ENCODE measurements around the gene ZNF565.

The ZNF565 gene

GRCh38 chr19:36246006-36246481 lies 31.6 kb upstream of the ZNF565 start:
- peak; percentile 12 for ATAC-seq
- TF ChIP-seq RARB (CRISPR knock-in tag; IDR thresholded peaks at IDR 0.05) (no peak), ZFP3 (CRISPR knock-in tag; IDR thresholded peaks at IDR 0.05) (no peak), ZNF565 (CRISPR knock-in tag; conservative IDR thresholded peaks at IDR 0.05; ENCODE audit: low read depth) (no peak), PPARA (CRISPR knock-in tag; IDR thresholded peaks at IDR 0.05; ENCODE audit: borderline replicate concordance) (no peak), ISL1 (CRISPR knock-in tag; IDR thresholded peaks at IDR 0.05) (no peak), ZNF8 (CRISPR knock-in tag; IDR thresholded peaks at IDR 0.05) (no peak), ARNTL (CRISPR knock-in tag; IDR thresholded peaks at IDR 0.05; ENCODE audit: borderline replicate concordance, low read depth) (no peak), ZC3H10 (CRISPR knock-in tag; IDR thresholded peaks at IDR 0.05) (no peak), TSHZ2 (CRISPR knock-in tag; IDR thresholded peaks at IDR 0.05) (no peak), ZFP30 (CRISPR knock-in tag; IDR thresholded peaks at IDR 0.05) (no peak), CSRNP3 (CRISPR knock-in tag; IDR thresholded peaks at IDR 0.05) (no peak), GLIS3 (CRISPR knock-in tag; IDR thresholded peaks at IDR 0.05) (no peak)

DNA sequence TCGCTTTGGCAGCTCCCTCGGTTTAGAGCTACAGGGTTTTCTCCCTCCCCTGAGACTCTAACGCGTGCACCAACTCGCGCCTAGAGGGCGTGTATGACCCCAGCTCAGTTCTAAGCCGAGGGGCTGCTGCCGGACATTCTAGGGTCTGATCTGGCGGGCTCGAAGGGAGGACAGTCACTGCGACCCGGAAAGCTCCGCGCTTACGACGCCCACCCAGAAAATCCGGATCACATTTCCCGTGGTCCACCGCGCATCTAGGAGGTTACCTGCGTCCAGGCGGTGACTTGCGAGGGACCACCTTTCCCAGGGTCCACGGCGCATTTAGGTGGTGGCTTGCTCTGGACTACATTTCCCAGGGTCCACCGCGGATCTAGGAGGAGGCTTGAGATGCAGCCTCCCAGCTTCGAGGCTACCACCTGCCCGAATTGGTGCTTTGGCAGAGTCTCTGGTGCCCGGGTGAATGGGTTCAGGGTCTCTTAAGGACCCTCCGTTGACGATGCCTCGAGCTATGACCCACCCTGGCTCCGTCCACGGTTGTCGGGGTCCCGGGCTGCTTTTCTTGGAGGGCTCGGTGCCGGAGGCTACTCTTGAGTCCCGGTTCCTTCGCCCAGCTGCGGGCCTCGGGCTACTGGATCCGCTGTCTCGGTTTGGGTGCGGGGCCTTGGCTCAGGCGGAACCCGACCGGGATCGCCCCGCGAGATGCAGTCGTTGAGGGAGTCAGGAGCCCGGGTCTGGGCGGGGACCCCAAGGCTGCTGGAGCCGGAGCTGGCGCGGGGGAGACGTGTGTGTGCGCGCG lies 30.9 kb upstream of the ZNF565 start:
- TF ChIP-seq ZNF565 (CRISPR knock-in tag; conservative IDR thresholded peaks at IDR 0.05; ENCODE audit: low read depth), result no peak
- no peak for TF ChIP-seq POU6F1 (CRISPR knock-in tag; IDR thresholded peaks at IDR 0.05; ENCODE audit: borderline replicate concordance, low read depth)
- TF ChIP-seq PATZ1 (CRISPR knock-in tag; IDR thresholded peaks at IDR 0.05; ENCODE audit: borderline replicate concordance), result no peak
- no peak for TF ChIP-seq ZFP3 (CRISPR knock-in tag; IDR thresholded peaks at IDR 0.05)
- no peak for TF ChIP-seq ZFP30 (CRISPR knock-in tag; IDR thresholded peaks at IDR 0.05)
- TF ChIP-seq ZNF8 (CRISPR knock-in tag; IDR thresholded peaks at IDR 0.05), result no peak
- no peak for TF ChIP-seq CSRNP3 (CRISPR knock-in tag; IDR thresholded peaks at IDR 0.05)
- no peak for TF ChIP-seq TCF4 (CRISPR knock-in tag; IDR thresholded peaks at IDR 0.05; ENCODE audit: borderline replicate concordance)
- TF ChIP-seq ZC3H10 (CRISPR knock-in tag; IDR thresholded peaks at IDR 0.05), result no peak
- TF ChIP-seq OSR1 (CRISPR knock-in tag; IDR thresholded peaks at IDR 0.05), result no peak
- no peak for TF ChIP-seq SNAI2 (CRISPR knock-in tag; IDR thresholded peaks at IDR 0.05)
- TF ChIP-seq, protein P1, sequence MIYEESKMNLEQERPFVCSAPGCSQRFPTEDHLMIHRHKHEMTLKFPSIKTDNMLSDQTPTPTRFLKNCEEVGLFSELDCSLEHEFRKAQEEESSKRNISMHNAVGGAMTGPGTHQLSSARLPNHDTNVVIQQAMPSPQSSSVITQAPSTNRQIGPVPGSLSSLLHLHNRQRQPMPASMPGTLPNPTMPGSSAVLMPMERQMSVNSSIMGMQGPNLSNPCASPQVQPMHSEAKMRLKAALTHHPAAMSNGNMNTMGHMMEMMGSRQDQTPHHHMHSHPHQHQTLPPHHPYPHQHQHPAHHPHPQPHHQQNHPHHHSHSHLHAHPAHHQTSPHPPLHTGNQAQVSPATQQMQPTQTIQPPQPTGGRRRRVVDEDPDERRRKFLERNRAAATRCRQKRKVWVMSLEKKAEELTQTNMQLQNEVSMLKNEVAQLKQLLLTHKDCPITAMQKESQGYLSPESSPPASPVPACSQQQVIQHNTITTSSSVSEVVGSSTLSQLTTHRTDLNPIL (CRISPR knock-in tag; IDR thresholded peaks at IDR 0.05; ENCODE audit: low read depth), result no peak
- ATAC-seq, result peak; percentile 74
